K562 (cell line): ENCODE data around the gene MAPK8IP2. TPM values are rescaled to one million over a fixed set of nuclear protein-coding genes. Genes with fewer than 3 reads are reported as not detected.

Experiments used
- ATAC-seq: fragments of 200-7000 bp; cut with Tn5 transposase; 3 replicates; pipeline ENCODE4 v1.9.1; 2020; ENCODE audit warnings: moderate library complexity
- BruUV-seq: library from RNA; stranded (reverse); fragments of 400-500 nt; replicated peaks from 2 replicates; lab custom pipeline; 2021; lab: Mats Ljungman, UMichigan
- CTCF ChIA-PET: fragments of 300-600 bp; formaldehyde crosslinking; extraction: SDS; loops from one replicate; lab custom pipeline; 2021; ENCODE audit warnings: low intra/inter-chr PET ratio; lab: Yijun Ruan, JAX
- POLR2A ChIA-PET: fragments of 300-600, 350-650 bp; sonication (Branson Sonifier 250); formaldehyde crosslinking; extraction: SDS; loops from one replicate; lab custom pipeline; 2021; ENCODE audit warnings: antibody characterized with exemption, inconsistent platforms; lab: Yijun Ruan, JAX
- DNase-seq, 4 experiments: peaks; one replicate each; pipeline versions ENCODE4 v3.0.0 to v3.0.0-alpha.2; 2011 to 2018; ENCODE audit warnings: low spot score in 3 of 4, mixed read lengths in 3 of 4; ENCODE audit errors: extremely low read depth in 1 of 4
- FAIRE-seq: peaks from 2 replicates; lab custom pipeline; 2011; peaks lifted over from hg19 to GRCh38; lab: Jason Lieb, UNC
- H2AFZ ChIP-seq: 2 replicates; pipeline ENCODE4 v1.6.0; 2011; ENCODE audit warnings: low read depth, low read length, control low read depth, inconsistent platforms
- H3K27ac ChIP-seq: fragments of 200-600 bp; 3 replicates; pipeline ENCODE4 v1.8.0; 2011; ENCODE audit warnings: low read depth, mild to moderate bottlenecking, control low read depth, inconsistent platforms, low read length, moderate library complexity, mixed read lengths; ENCODE audit errors: extremely low read depth
- H3K27me3 ChIP-seq, 2 experiments: fragments of 300-600 bp in 1 of 2; 2 replicates in 1 of 2; 3 replicates in 1 of 2; pipeline versions ENCODE4 v1.6.0 to v1.8.0; 2011; ENCODE audit warnings: inconsistent platforms in 2 of 2, low read length in 2 of 2, mild to moderate bottlenecking in 1 of 2, mixed read lengths in 1 of 2, moderate library complexity in 1 of 2; ENCODE audit not compliant: control insufficient read depth in 2 of 2, insufficient read depth in 2 of 2
- H3K36me3 ChIP-seq: fragments of 300-600 bp; 3 replicates; pipeline ENCODE4 v1.8.0; 2011; ENCODE audit warnings: mild to moderate bottlenecking, low read length, inconsistent platforms; ENCODE audit not compliant: control insufficient read depth, insufficient read depth
- H3K4me1 ChIP-seq, 2 experiments: fragments of 200-600 bp in 1 of 2; replicated peaks in 1 of 2; 2 replicates in 1 of 2; 3 replicates in 1 of 2; pipeline versions ENCODE4 v1.5.1 to v1.8.0; 2011; ENCODE audit warnings: inconsistent platforms in 2 of 2, low read length in 2 of 2, mild to moderate bottlenecking in 1 of 2, mixed read lengths in 1 of 2, moderate library complexity in 1 of 2; ENCODE audit not compliant: control insufficient read depth in 2 of 2, insufficient read depth in 2 of 2
- H3K4me2 ChIP-seq: 2 replicates; pipeline ENCODE4 v1.6.1; 2011; ENCODE audit warnings: low read length, control low read depth, inconsistent platforms, mixed read lengths; ENCODE audit not compliant: insufficient read depth
- H3K4me3 ChIP-seq: fragments of 200-600 bp; sonication (generic), shearing (Covaris generic); 2 replicates; pipeline ENCODE4 v1.5.1; 2016; ENCODE audit warnings: control low read depth, inconsistent platforms
- H3K79me2 ChIP-seq: fragments of 200-600 bp; 3 replicates; pipeline ENCODE4 v1.8.0; 2011; ENCODE audit warnings: low read length, inconsistent platforms; ENCODE audit not compliant: control insufficient read depth, insufficient read depth
- H3K9ac ChIP-seq, 2 experiments: 2 replicates each; pipeline versions ENCODE4 v1.6.0 to v1.6.1; 2011; ENCODE audit warnings: low read depth in 2 of 2, low read length in 2 of 2, control low read depth in 1 of 2, inconsistent platforms in 1 of 2, mild to moderate bottlenecking in 1 of 2, mixed read lengths in 1 of 2; ENCODE audit not compliant: insufficient read depth in 1 of 2
- H3K9me1 ChIP-seq: one replicate; pipeline ENCODE4 v1.6.0; 2011; ENCODE audit warnings: inconsistent platforms, mild to moderate bottlenecking, low read length, moderate library complexity; ENCODE audit not compliant: control insufficient read depth, insufficient read depth
- H3K9me3 ChIP-seq: replicated peaks from 2 replicates; pipeline ENCODE4 v1.5.1; 2011; ENCODE audit warnings: low read depth, low read length, inconsistent platforms; ENCODE audit not compliant: control insufficient read depth, insufficient read depth
- H4K20me1 ChIP-seq: replicated peaks from 2 replicates; pipeline ENCODE4 v1.6.1; 2011; ENCODE audit warnings: low read length, inconsistent platforms, mixed read lengths; ENCODE audit not compliant: control insufficient read depth, insufficient read depth
- ARID2 ChIP-seq: fragments of 450-650 bp; IDR thresholded peaks from 2 replicates; pipeline ENCODE4 v1.6.1; 2017; ENCODE audit warnings: antibody characterized with exemption, mild to moderate bottlenecking
- BRF1 ChIP-seq: IDR thresholded peaks from 3 replicates; pipeline ENCODE4 v1.6.1; 2011; ENCODE audit warnings: borderline replicate concordance, mild to moderate bottlenecking; ENCODE audit not compliant: insufficient read length; ENCODE audit errors: extremely low read depth
- ESRRB ChIP-seq: fragments of 250-450 bp; sonication (Bioruptor Pico); IDR thresholded peaks from 2 replicates; pipeline ENCODE4 v1.5.0; 2020; ENCODE audit warnings: mild to moderate bottlenecking, moderate library complexity, borderline replicate concordance
- HDAC6 ChIP-seq: IDR thresholded peaks from 2 replicates; pipeline ENCODE4 v1.6.1; 2012; ENCODE audit warnings: low read depth, mild to moderate bottlenecking, control low read depth, inconsistent platforms, low read length, moderate library complexity
- IRF2 ChIP-seq: sonication (generic); formaldehyde crosslinking; IDR thresholded peaks from 2 replicates; pipeline ENCODE4 v1.8.1; 2022; ENCODE audit warnings: mild to moderate bottlenecking, missing genetic modification reagents
- KLF6 ChIP-seq: fragments of 250-450 bp; sonication (Bioruptor Pico); IDR thresholded peaks from 2 replicates; pipeline ENCODE4 v1.4.0; 2020; ENCODE audit warnings: mild to moderate bottlenecking, moderate library complexity, borderline replicate concordance
- MED1 ChIP-seq: sonication (generic); formaldehyde crosslinking; IDR thresholded peaks from 2 replicates; pipeline ENCODE4 v1.8.1; 2023; ENCODE audit warnings: missing genetic modification reagents, borderline replicate concordance
- U2AF2 ChIP-seq: fragments of 200-400 bp; formaldehyde crosslinking; optimal IDR thresholded peaks from 2 replicates; pipeline ENCODE3; 2017; ENCODE audit warnings: low read depth, mild to moderate bottlenecking, low read length
- ZBTB1 ChIP-seq: sonication (generic); formaldehyde crosslinking; IDR thresholded peaks from 2 replicates; pipeline ENCODE4 v1.8.1; 2023; ENCODE audit warnings: missing genetic modification reagents, low read depth, mild to moderate bottlenecking, borderline replicate concordance
- ZFP91 ChIP-seq: sonication (generic); formaldehyde crosslinking; IDR thresholded peaks from 2 replicates; pipeline ENCODE4 v1.8.0; 2022; ENCODE audit warnings: mild to moderate bottlenecking, missing genetic modification reagents
- ZNF551 ChIP-seq: fragments of 250-450 bp; sonication (Bioruptor Pico); IDR thresholded peaks from 2 replicates; pipeline ENCODE4 v1.5.0; 2021; ENCODE audit warnings: mild to moderate bottlenecking, moderate library complexity
- ZNF561 ChIP-seq: fragments of 450-650 bp; formaldehyde crosslinking; conservative IDR thresholded peaks from 2 replicates; pipeline ENCODE4 v1.4.0; 2020; ENCODE audit warnings: mild to moderate bottlenecking, moderate library complexity
- ZNF586 ChIP-seq: fragments of 450-650 bp; formaldehyde crosslinking; conservative IDR thresholded peaks from 2 replicates; pipeline ENCODE4 v1.4.0; 2020; ENCODE audit warnings: mild to moderate bottlenecking, moderate library complexity
- ZNF79 ChIP-seq: fragments of 250-450 bp; sonication (Bioruptor Pico); IDR thresholded peaks from 2 replicates; pipeline ENCODE4 v1.4.0; 2020; ENCODE audit warnings: low read depth, mild to moderate bottlenecking, moderate library complexity
- WGBS: fragments of 100-300 bp; shearing (Covaris generic); methylation state at CpG from one replicate; pipeline ENCODE4 v1.1.6; 2016; ENCODE audit warnings: low coverage, mixed read lengths; ENCODE audit not compliant: insufficient coverage; ENCODE audit errors: missing lambda C conversion rate; 5-methylcytosine and 5-hydroxymethylcytosine counted together
- in situ Hi-C: fragments of 300-500 bp; cut with MboI; formaldehyde crosslinking; loops from 4 replicates; pipeline ENCODE4 v1.15.0; 2018; ENCODE audit warnings: inconsistent platforms, mixed read lengths
- intact Hi-C: fragments of 100-400 bp; cut with micrococcal nuclease; formaldehyde crosslinking; loops from 2 replicates; pipeline ENCODE4 v1.14.2; 2022
- polyA plus RNA-seq, 8 experiments: library from polyadenylated mRNA; depleted of rRNA in 4 of 8; stranded (reverse) in 5 of 8; unstranded in 3 of 8; fragments of >200 nt; fragmentation: Nextera tagmentation in 2 of 8; fragmentation: Illumina TruSeq in 1 of 8; extraction: Ambion mirVana in 2 of 8; extraction: Trizol in 1 of 8; gene quantifications; 2 replicates each; pipeline versions ENCODE4 v1.2.1 to v1.2.3, GENCODE V29; 2011 to 2014; ENCODE audit warnings: inconsistent platforms in 1 of 8, missing spikeins in 1 of 8
- total RNA-seq, 7 experiments: library from RNA; depleted of rRNA in 6 of 7; stranded (reverse); fragments of >200 nt in 6 of 7; fragmentation: Illumina TruSeq in 2 of 7; extraction: Trizol in 2 of 7; gene quantifications; 2 replicates each; pipeline versions ENCODE4 v1.2.1 to v1.2.3, GENCODE V29; 2011 to 2021; ENCODE audit warnings: low replicate concordance in 1 of 7
- TF ChIP-seq, protein P1 (sequence below), 2 experiments: fragments of 450-650 bp; IDR thresholded peaks; 2 replicates each; pipeline ENCODE4 v1.6.1; 2016
- TF ChIP-seq, protein P2 (sequence below): fragments of 450-650 bp; formaldehyde crosslinking; conservative IDR thresholded peaks from 2 replicates; pipeline ENCODE4 v1.4.0; 2022; ENCODE audit warnings: mild to moderate bottlenecking, missing genetic modification characterization

MAPK8IP2 gene
- total and polyA plus RNA-seq, 9 of the 15 experiments (the other 6 are each of a cell fraction or from before 2014, with no cell fraction given), result 0.01 to 0.47 (median 0.07) TPM; not detected in 2

- TF ChIP-seq, protein P1, sequence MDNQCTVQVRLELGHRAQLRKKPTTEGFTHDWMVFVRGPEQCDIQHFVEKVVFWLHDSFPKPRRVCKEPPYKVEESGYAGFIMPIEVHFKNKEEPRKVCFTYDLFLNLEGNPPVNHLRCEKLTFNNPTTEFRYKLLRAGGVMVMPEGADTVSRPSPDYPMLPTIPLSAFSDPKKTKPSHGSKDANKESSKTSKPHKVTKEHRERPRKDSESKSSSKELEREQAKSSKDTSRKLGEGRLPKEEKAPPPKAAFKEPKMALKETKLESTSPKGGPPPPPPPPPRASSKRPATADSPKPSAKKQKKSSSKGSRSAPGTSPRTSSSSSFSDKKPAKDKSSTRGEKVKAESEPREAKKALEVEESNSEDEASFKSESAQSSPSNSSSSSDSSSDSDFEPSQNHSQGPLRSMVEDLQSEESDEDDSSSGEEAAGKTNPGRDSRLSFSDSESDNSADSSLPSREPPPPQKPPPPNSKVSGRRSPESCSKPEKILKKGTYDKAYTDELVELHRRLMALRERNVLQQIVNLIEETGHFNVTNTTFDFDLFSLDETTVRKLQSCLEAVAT (IDR thresholded peaks at IDR 0.05), result no peak
- TF ChIP-seq U2AF2 (no peak), BRF1 (no peak), ZBTB1 (CRISPR knock-in tag) (no peak), KLF6 (no peak), ZNF79 (CRISPR knock-in tag) (no peak), ZFP91 (CRISPR knock-in tag) (no peak)
Observed at GRCh38 chr22:50600538-50600937, at the start of gene MAPK8IP2 (continued).

GRCh38 chr22:50551160-50551752 lies 49.3 kb upstream of the MAPK8IP2 start:
- in situ Hi-C loops (no loop called here), intact Hi-C loops (no loop called here)
- no peak overlapping the region for H3K27ac ChIP-seq
- ATAC-seq (no peak), FAIRE-seq (no peak), DNase-seq (no peak)
- no peak overlapping the region for H2AFZ ChIP-seq
- H3K9ac ChIP-seq, result no peak overlapping the region
- no peaks in the 10 kb centered on the region for H3K9me1 ChIP-seq
- POLR2A ChIA-PET, result interaction anchor here (0.7 to 1.5 kb wide), 3 partner anchors 11 to 22 kb away, joined by 3 to 5 read pairs (median 4); partner anchors contain the start of gene SYCE3
- no peak overlapping the region for H3K4me2 ChIP-seq
- H3K79me2 ChIP-seq, result no peaks in the 10 kb centered on the region
- H4K20me1 ChIP-seq, result no peaks in the 10 kb centered on the region
- H3K4me3 ChIP-seq, result no peak overlapping the region
- peaks cover 0 to 29% of the 10 kb centered on the region in 2 experiments; a peak in 3 of 5 replicates for H3K4me1 ChIP-seq
- H3K27me3 ChIP-seq, result peaks cover 0 to 11% of the 10 kb centered on the region in 2 experiments; a peak in 1 of 5 replicates
- no TSS peak for BruUV-seq
- no peaks in the 10 kb centered on the region for H3K9me3 ChIP-seq
- H3K36me3 ChIP-seq, result no peaks in the 10 kb centered on the region
- 46% methylated on average over 11 of the region's 11 CpGs for WGBS
- CTCF ChIA-PET, result no interaction called here
- TF ChIP-seq ESRRB, result no peak
- TF ChIP-seq, protein P2, sequence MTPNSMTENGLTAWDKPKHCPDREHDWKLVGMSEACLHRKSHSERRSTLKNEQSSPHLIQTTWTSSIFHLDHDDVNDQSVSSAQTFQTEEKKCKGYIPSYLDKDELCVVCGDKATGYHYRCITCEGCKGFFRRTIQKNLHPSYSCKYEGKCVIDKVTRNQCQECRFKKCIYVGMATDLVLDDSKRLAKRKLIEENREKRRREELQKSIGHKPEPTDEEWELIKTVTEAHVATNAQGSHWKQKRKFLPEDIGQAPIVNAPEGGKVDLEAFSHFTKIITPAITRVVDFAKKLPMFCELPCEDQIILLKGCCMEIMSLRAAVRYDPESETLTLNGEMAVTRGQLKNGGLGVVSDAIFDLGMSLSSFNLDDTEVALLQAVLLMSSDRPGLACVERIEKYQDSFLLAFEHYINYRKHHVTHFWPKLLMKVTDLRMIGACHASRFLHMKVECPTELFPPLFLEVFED, result no peak
- TF ChIP-seq MED1 (CRISPR knock-in tag), result no peak
- no peak for TF ChIP-seq HDAC6
- no peak for TF ChIP-seq ARID2
- TF ChIP-seq ZNF561 (CRISPR knock-in tag), result no peak
- TF ChIP-seq ZNF586 (CRISPR knock-in tag), result no peak
- TF ChIP-seq ZNF551, result no peak
- TF ChIP-seq IRF2, result no peak
